Measurements from ENCODE around the gene NACA2.

GRCh38 chr17:61571624-61572023 lies 19.4 kb downstream of the NACA2 start:
- TF ChIP-seq CTCF (conservative IDR thresholded peaks at IDR 0.05; ENCODE audit: low read depth, low read length) (no peak), FOS (IDR thresholded peaks at IDR 0.05; ENCODE audit: low read depth, low read length) (no peak), MXI1 (IDR thresholded peaks at IDR 0.05; ENCODE audit: borderline replicate concordance, low read depth, low read length) (no peak), SMC3 (IDR thresholded peaks at IDR 0.05; ENCODE audit: low read depth, low read length) (no peak), MAFK (IDR thresholded peaks at IDR 0.05; ENCODE audit: low read depth, low read length) (no peak), POLR2A (IDR thresholded peaks at IDR 0.05; ENCODE audit: low read depth, low read length) (no peak)

All from IMR-90 (cell line).